CD4-positive, alpha-beta memory T cell (primary cell): ENCODE results near the gene RNF214. TPM values are rescaled to one million over a fixed set of nuclear protein-coding genes. Genes with fewer than 3 reads are reported as not detected.

Source experiments
- CTCF ChIA-PET: fragments of 350-600 bp; sonication (Branson Sonifier 250); formaldehyde crosslinking; loops from one replicate; lab custom pipeline; 2021; ENCODE audit warnings: inconsistent platforms; ENCODE audit not compliant: partially characterized antibody; lab: Charles Lee
- POLR2A ChIA-PET: fragments of 350-600 bp; sonication (Branson Sonifier 250); formaldehyde crosslinking; loops from one replicate; lab custom pipeline; 2021; ENCODE audit not compliant: partially characterized antibody; lab: Charles Lee
- DNase-seq, 5 donors: peaks; one replicate each; pipeline versions ENCODE4 v3.0.0 to v3.0.0-alpha.2; 2020 to 2022; ENCODE audit warnings: mixed read lengths in 1 of 5
- H3K27ac ChIP-seq: one replicate; pipeline ENCODE4 v1.7.0; 2013; ENCODE audit warnings: low read depth, low read length
- H3K27me3 ChIP-seq: 2 replicates; pipeline ENCODE4 v1.7.0; 2013; ENCODE audit warnings: mild to moderate bottlenecking, low read length, moderate library complexity; ENCODE audit not compliant: insufficient read depth
- H3K36me3 ChIP-seq: 2 replicates; pipeline ENCODE4 v1.7.0; 2013; ENCODE audit warnings: mild to moderate bottlenecking, low read length, moderate library complexity; ENCODE audit not compliant: insufficient read depth
- H3K4me1 ChIP-seq: 2 replicates; pipeline ENCODE4 v1.7.0; 2013; ENCODE audit warnings: mild to moderate bottlenecking, low read length, moderate library complexity; ENCODE audit not compliant: insufficient read depth
- H3K4me3 ChIP-seq, 2 donors: one replicate each; pipeline ENCODE4 v1.7.0; 2013; ENCODE audit warnings: low read length in 2 of 2, mild to moderate bottlenecking in 1 of 2
- H3K9me3 ChIP-seq, 2 donors: one replicate each; pipeline ENCODE4 v1.7.0; 2013; ENCODE audit warnings: low read length in 2 of 2, control low read depth in 1 of 2; ENCODE audit not compliant: control insufficient read depth in 1 of 2
- H3K27ac Mint-ChIP-seq, 7 donors: one replicate each; pipeline ENCODE4 v1.8.0; 2020 to 2021; ENCODE audit warnings: mixed read lengths in 7 of 7, mild to moderate bottlenecking in 6 of 7, inconsistent platforms in 3 of 7, moderate library complexity in 3 of 7
- H3K27me3 Mint-ChIP-seq, 2 donors: one replicate each; pipeline ENCODE4 v1.8.0; 2020 to 2021; ENCODE audit warnings: mixed read lengths in 2 of 2
- H3K36me3 Mint-ChIP-seq, 2 donors: one replicate each; pipeline ENCODE4 v1.8.0; 2020 to 2021; ENCODE audit warnings: mixed read lengths in 2 of 2, inconsistent platforms in 1 of 2, mild to moderate bottlenecking in 1 of 2
- H3K4me1 Mint-ChIP-seq, 4 donors: one replicate each; pipeline ENCODE4 v1.8.0; 2020 to 2021; ENCODE audit warnings: mixed read lengths in 4 of 4, mild to moderate bottlenecking in 1 of 4
- H3K4me3 Mint-ChIP-seq, 8 donors: one replicate each; pipeline ENCODE4 v1.8.0; 2020 to 2021; ENCODE audit warnings: mixed read lengths in 8 of 8, mild to moderate bottlenecking in 7 of 8, moderate library complexity in 6 of 8, inconsistent platforms in 3 of 8
- H3K9me3 Mint-ChIP-seq, 8 donors: one replicate each; pipeline ENCODE4 v1.8.0; 2020 to 2021; ENCODE audit warnings: mixed read lengths in 8 of 8, mild to moderate bottlenecking in 5 of 8, inconsistent platforms in 3 of 8, moderate library complexity in 1 of 8
- intact Hi-C: fragments of 100-400 bp; cut with micrococcal nuclease; formaldehyde crosslinking; loops from one replicate; pipeline ENCODE4 v1.15.1; 2023
- polyA plus RNA-seq, 2 donors: library from polyadenylated mRNA; unstranded; fragments of 300-500 nt; fragmentation: Illumina TruSeq; gene quantifications; one replicate each; pipeline ENCODE4 v1.2.3, GENCODE V29; 2021
- total RNA-seq, 2 experiments: library from RNA; stranded (reverse); gene quantifications; one replicate each; pipeline ENCODE4 v1.2.3, GENCODE V29; 2021

The RNF214 gene
- total and polyA plus RNA-seq, 4 experiments from 2014 or later: 20.7 to 50.1 (median 43.4) TPM

DNA sequence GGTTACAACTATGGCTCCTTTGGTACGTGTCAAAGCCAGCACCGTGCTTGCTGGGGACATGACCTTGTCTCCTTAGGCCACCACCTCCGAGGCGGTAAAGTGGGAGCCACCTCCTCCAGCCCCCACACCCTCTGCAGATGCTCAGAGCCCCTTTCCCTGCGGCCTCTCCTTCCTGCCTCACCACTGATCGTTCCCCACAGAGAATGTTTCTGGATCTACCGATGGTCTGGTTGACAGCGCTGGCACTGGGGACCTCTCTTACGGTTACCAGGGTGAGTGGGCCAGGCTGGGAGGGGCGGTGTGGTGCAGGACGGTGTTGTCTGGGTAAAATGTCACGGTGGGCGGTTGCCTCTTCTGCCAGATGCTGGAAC is 45.1 kb upstream of the RNF214 start:
- no peak overlapping the region for H3K4me3 Mint-ChIP-seq
- POLR2A ChIA-PET: no interaction called here
- no peaks in the 10 kb centered on the region for H3K27me3 Mint-ChIP-seq
- Histone ChIP-seq H3K4me3 (no peak overlapping the region), H3K27ac (no peak overlapping the region), H3K4me1 (no peaks in the 10 kb centered on the region), H3K27me3 (no peaks in the 10 kb centered on the region), H3K9me3 (no peaks in the 10 kb centered on the region), H3K36me3 (peaks cover 12% of the 10 kb centered on the region)
- CTCF ChIA-PET: no interaction called here
- H3K9me3 Mint-ChIP-seq: no peaks in the 10 kb centered on the region
- H3K27ac Mint-ChIP-seq: peak overlapping the region in 4 of 7 donors; percentile 27 to 64 (median 52)
- DNase-seq: no peak
- peaks cover 2 to 6% (median 5%) of the 10 kb centered on the region in 4 donors for H3K4me1 Mint-ChIP-seq
- peaks cover 15 to 21% of the 10 kb centered on the region in 2 donors for H3K36me3 Mint-ChIP-seq
- intact Hi-C loops: no loop called here

DNA sequence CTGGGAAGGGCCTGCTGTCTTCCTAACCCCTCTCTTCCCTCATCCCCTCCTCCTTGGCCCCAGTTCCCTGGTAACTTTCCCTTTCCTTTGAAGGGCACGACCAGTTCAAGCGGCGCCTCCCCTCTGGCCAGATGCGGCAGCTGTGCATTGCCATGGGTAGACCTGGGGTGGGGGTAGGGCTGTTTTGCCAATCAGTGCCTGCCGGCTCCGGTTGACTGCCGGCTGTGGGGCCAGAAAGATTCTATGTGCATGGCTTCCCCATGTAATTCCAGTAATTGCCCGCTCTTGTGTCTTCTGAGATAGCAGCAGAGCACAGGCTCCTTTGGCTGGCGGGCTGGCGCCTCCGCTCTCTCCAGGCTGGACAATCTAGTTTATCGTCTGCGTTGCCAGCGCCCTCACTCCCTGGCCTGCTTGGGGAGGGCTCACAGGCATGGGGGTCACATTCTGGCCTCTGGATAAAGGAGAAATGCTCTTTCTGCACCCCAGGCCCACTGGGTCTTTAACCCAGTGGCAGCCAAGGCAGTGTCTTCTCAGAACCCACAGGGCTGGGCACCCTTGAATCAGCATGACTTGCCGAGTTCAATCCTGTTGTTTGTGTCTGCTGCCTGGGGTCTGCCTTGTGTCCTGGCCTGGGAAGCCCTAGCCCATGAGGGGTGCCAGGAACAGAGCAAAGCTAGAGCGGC is 44.5 kb upstream of the RNF214 start:
- Mint-ChIP-seq H3K9me3 (no peaks in the 10 kb centered on the region), H3K36me3 (peaks cover 15 to 18% of the 10 kb centered on the region in 2 donors), H3K4me3 (no peak overlapping the region), H3K27ac (peak overlapping the region in 1 of 7 donors; percentile 60), H3K27me3 (no peaks in the 10 kb centered on the region), H3K4me1 (peaks cover 2 to 10% (median 4%) of the 10 kb centered on the region in 4 donors)
- Histone ChIP-seq H3K9me3 (no peaks in the 10 kb centered on the region), H3K4me1 (no peaks in the 10 kb centered on the region), H3K36me3 (peaks cover 8% of the 10 kb centered on the region), H3K27me3 (no peaks in the 10 kb centered on the region), H3K4me3 (no peak overlapping the region), H3K27ac (no peak overlapping the region)
- intact Hi-C loops: no loop called here
- no peak for DNase-seq
- POLR2A ChIA-PET: no interaction called here
- CTCF ChIA-PET: no interaction called here

DNA sequence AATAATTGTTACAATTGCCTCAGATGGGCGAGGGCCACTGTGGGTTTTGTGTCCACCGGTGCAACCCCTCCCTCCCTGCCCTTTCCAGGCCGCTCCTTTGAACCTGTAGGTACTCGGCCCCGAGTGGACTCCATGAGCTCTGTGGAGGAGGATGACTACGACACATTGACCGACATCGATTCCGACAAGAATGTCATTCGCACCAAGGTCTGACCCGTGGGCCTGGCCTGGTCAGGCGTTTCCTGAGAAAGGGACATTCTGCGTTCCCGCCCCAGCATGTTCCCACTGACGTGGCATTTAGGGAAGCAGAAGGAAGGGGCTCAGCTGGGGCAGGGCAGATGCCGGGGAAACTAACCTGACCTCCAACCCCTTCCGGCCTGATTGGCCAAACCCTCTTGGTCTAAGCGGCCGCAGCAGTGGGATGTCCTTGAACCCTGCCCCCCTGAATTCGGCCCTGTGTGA is 43.8 kb upstream of the RNF214 start:
- H3K9me3 ChIP-seq: no peaks in the 10 kb centered on the region
- Mint-ChIP-seq H3K4me3 (no peak overlapping the region), H3K9me3 (no peaks in the 10 kb centered on the region), H3K4me1 (peaks cover 3 to 13% (median 5%) of the 10 kb centered on the region in 4 donors), H3K36me3 (peaks cover 12 to 18% of the 10 kb centered on the region in 2 donors), H3K27me3 (no peaks in the 10 kb centered on the region), H3K27ac (no peak overlapping the region)
- peaks cover 8% of the 10 kb centered on the region for H3K36me3 ChIP-seq
- intact Hi-C loops: no loop called here
- H3K27ac ChIP-seq: no peak overlapping the region
- H3K4me3 ChIP-seq: no peak overlapping the region
- H3K4me1 ChIP-seq: no peaks in the 10 kb centered on the region
- no peak for DNase-seq
- CTCF ChIA-PET: no interaction called here
- POLR2A ChIA-PET: interaction anchor here (0.9 to 4.3 kb wide), 2 partner anchors 9 to 31 kb away, joined by 3 to 20 read pairs; partner anchors contain the start of gene SIDT2
- no peaks in the 10 kb centered on the region for H3K27me3 ChIP-seq

DNA sequence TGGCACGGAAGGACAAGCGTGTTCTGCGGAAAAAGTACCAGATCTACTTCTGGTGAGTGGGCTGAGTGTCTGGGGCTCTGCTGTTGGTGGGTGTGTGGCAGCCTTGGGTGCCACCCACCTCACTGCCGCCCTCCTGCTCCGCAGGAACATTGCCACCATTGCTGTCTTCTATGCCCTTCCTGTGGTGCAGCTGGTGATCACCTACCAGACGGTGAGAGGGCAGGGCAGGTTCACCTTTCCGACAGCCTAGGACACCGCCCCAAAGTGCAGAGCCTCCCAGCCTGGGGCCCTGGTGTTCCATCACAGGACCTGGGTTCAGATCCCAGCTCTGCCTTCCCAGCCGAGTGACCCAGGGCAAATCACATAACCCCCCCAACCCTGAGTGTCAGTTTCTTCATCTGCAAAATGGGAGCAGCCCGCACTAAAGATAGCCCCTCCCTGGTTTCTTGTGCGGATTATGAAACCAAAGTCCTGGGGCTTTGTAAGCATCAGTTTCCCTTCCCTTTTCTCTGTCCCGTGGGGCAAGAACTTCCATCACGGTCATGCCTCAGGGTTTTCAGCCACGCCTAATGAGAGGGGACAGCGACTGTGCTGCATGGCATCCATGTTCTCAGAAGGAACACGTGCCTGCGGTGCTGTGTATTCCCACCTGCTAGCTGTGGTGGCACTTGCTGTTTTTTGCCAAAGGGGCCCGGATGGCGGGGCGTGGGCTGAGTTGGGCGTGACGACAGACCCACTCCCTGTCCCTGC is 43.1 kb upstream of the RNF214 start:
- no peak for DNase-seq
- no peak overlapping the region for H3K4me3 ChIP-seq
- intact Hi-C loops: no loop called here
- H3K4me1 Mint-ChIP-seq: peaks cover 0 to 15% (median 5%) of the 10 kb centered on the region in 4 donors
- peaks cover 5 to 14% of the 10 kb centered on the region in 2 donors for H3K36me3 Mint-ChIP-seq
- POLR2A ChIA-PET: interaction anchor here (0.9 to 4.3 kb wide), 3 partner anchors 10 to 30 kb away, joined by 3 to 20 read pairs (median 3); partner anchors contain the start of gene SIDT2
- H3K4me3 Mint-ChIP-seq: no peak overlapping the region
- peaks cover 8% of the 10 kb centered on the region for H3K36me3 ChIP-seq
- no peaks in the 10 kb centered on the region for H3K27me3 Mint-ChIP-seq
- H3K27me3 ChIP-seq: no peaks in the 10 kb centered on the region
- no peaks in the 10 kb centered on the region for H3K9me3 Mint-ChIP-seq
- H3K27ac ChIP-seq: no peak overlapping the region
- CTCF ChIA-PET: no interaction called here
- H3K4me1 ChIP-seq: no peaks in the 10 kb centered on the region
- H3K27ac Mint-ChIP-seq: no peak overlapping the region
- H3K9me3 ChIP-seq: no peaks in the 10 kb centered on the region

DNA sequence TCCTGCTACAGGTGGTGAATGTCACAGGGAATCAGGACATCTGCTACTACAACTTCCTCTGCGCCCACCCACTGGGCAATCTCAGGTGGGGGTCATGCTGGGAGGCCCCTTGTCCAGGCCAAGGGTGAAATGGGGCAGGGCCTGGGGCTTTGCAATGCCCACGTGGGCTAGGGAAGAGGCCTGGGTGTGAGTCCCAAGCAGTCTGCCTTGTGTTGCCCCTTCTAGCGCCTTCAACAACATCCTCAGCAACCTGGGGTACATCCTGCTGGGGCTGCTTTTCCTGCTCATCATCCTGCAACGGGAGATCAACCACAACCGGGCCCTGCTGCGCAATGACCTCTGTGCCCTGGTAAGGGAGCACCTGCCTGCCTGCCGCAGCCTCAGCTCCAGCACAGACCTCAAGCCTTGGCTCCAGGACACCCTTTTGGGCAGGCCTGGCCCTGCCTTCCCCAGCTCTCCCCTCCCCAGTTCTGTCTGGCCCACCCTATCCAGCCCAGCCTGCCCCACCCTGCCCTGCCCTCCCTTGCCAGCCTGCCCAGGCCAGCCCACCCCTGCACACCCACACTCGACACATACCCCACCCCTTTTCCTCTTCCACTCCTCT is 42.4 kb upstream of the RNF214 start:
- H3K36me3 Mint-ChIP-seq: peaks cover 5 to 13% of the 10 kb centered on the region in 2 donors

DNA sequence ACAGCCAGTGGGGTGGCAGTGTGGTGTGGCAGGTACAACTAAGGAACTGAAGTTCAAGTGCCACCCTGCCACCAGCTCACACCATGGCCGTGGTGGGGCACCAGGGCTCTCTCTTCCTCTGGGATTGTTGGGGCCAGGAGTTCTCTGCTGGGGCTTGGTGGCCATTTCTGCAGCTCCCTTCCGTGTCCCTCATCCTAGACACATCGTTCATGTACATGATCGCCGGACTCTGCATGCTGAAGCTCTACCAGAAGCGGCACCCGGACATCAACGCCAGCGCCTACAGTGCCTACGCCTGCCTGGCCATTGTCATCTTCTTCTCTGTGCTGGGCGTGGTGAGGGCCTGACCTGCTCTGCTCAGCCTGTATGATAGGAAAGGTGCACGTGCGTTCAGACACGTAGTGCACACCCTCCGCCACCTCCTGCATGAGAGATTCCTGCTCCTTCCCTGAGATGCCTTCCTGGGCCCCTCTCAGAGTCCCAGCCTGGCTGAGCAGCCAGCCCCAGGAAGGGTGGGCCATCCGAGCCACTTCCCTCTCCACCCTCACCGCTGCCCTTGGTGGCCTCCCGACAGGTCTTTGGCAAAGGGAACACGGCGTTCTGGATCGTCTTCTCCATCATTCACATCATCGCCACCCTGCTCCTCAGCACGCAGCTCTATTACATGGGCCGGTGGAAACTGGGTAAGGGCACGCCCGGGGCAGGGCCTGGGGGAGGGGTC is 40.6 kb upstream of the RNF214 start:
- no peaks in the 10 kb centered on the region for H3K9me3 Mint-ChIP-seq
- Histone ChIP-seq H3K9me3 (no peaks in the 10 kb centered on the region), H3K4me3 (no peak overlapping the region), H3K36me3 (peaks cover 8% of the 10 kb centered on the region), H3K4me1 (no peaks in the 10 kb centered on the region), H3K27ac (no peak overlapping the region), H3K27me3 (no peaks in the 10 kb centered on the region)
- intact Hi-C loops: no loop called here
- ChIA-PET POLR2A (interaction anchor here (1.2 to 4.3 kb wide), 2 partner anchors 12 to 38 kb away, joined by 3 to 20 read pairs; partner anchors contain the start of gene SIDT2), CTCF (interaction anchor here (1.6 kb wide), 1 partner anchor 11 kb away, joined by 4 read pairs; no protein-coding TSS in a partner anchor)
- no peaks in the 10 kb centered on the region for H3K27me3 Mint-ChIP-seq
- no peak for DNase-seq
- peaks cover 5 to 10% of the 10 kb centered on the region in 2 donors for H3K36me3 Mint-ChIP-seq
- H3K4me3 Mint-ChIP-seq: peak overlapping the region in 1 of 8 donors; percentile 41
- peak overlapping the region in 3 of 7 donors; percentile 27 to 53 (median 43) for H3K27ac Mint-ChIP-seq
- H3K4me1 Mint-ChIP-seq: peaks cover 0 to 20% (median 7%) of the 10 kb centered on the region in 4 donors

More for the DNA sequence above, 42.4 kb upstream of the RNF214 start:
- Mint-ChIP-seq H3K4me1 (peaks cover 0 to 17% (median 5%) of the 10 kb centered on the region in 4 donors), H3K9me3 (no peaks in the 10 kb centered on the region), H3K27me3 (no peaks in the 10 kb centered on the region), H3K27ac (peak overlapping the region in 2 of 7 donors; percentile 59 to 70), H3K4me3 (no peak overlapping the region)
- H3K4me3 ChIP-seq: no peak overlapping the region
- no peaks in the 10 kb centered on the region for H3K9me3 ChIP-seq
- intact Hi-C loops: no loop called here
- DNase-seq: no peak
- CTCF ChIA-PET: interaction anchor here (1.6 kb wide), 1 partner anchor 9 kb away, joined by 4 read pairs; no protein-coding TSS in a partner anchor
- peaks cover 8% of the 10 kb centered on the region for H3K36me3 ChIP-seq
- POLR2A ChIA-PET: interaction anchor here (0.9 to 4.3 kb wide), 2 partner anchors 11 to 15 kb away, joined by 3 to 20 read pairs; partner anchors contain the start of gene SIDT2
- H3K4me1 ChIP-seq: no peaks in the 10 kb centered on the region
- no peaks in the 10 kb centered on the region for H3K27me3 ChIP-seq
- no peak overlapping the region for H3K27ac ChIP-seq
